GM15510 (cell line): Measurements from ENCODE around the gene TEAD4.

Source experiments
- POLR2A ChIP-seq: IDR thresholded peaks from 3 replicates; pipeline ENCODE4 v1.6.1; 2011; ENCODE audit warnings: borderline replicate concordance; ENCODE audit not compliant: insufficient read length; ENCODE audit errors: extremely low read depth

The TEAD4 gene

GRCh38 chr12:3085341-3086139, 126.3 kb downstream of the TEAD4 start:
- no peak for TF ChIP-seq POLR2A

DNA sequence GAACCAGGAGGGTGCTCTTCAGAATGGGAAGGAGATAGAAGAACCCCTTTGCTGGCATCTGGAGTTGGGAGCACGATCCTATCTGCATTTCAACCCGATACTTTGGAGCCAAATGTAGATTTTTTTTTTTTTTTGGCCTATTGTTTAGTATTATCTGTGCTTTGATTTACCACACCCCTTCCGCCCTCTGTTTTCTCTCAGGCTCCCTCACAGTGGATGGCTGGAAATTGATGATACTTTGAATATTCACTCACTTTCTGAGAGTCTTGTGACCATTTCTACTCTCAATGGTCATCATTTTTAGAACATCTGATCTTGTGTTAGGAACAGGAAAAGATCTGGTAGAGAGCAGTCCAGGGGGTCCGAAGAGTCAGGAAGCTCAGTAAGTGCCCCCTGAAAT, 127.0 kb downstream of the TEAD4 start:
- no peak for TF ChIP-seq POLR2A

GRCh38 chr12:3086729-3087323, 127.6 kb downstream of the TEAD4 start:
- no peak for TF ChIP-seq POLR2A

DNA sequence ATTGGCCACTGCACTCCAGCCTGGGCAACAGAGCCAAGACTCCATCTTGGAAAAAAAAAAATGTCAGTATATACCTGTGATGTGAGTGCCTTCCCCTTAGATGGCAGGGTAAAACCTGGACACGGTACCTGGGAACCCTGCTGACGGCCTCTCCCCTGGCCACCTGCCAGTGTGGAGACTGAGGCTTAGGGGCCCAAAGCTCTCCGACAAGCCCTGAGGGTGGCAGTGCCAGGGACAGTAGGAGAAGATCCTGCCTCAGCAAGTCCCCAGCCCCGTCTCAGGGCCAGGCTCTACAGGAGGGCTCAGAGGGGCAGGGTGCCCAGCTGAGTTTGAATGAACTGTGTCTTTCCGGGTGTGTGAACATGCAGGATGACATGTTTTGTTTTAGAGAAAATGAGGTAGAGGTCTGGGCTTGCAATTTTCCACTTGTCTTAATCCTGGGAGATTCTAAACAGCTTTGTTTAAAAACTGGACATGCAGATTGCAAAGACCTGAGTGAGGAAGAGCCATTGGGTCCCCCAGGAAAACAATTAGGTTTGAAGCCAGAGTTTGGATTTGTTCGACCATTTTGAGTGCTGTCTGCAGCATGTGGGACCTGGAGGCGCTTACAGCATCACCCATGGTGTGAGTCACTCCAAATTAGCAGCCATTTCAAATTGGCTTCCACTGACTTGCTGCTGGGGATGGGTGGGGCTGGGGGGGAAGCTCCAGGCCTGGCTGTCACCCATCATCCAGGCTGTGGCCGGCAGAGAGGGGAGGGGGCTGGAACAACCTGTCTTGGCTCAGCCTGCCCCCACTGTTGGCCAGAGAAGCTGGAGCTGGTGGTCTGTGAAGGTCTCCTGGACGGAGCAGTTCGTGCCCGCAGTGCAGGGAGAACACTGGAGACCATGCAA, 128.8 kb downstream of the TEAD4 start:
- TF ChIP-seq POLR2A = no peak

GRCh38 chr12:3089588-3089987, 130.4 kb downstream of the TEAD4 start:
- no peak for TF ChIP-seq POLR2A
